H1 (cell line): ENCODE results near the gene C1orf21. TPM values are rescaled to one million over a fixed set of nuclear protein-coding genes. Genes with fewer than 3 reads are reported as not detected.

ENCODE experiments used
- CEBPB ChIP-seq: IDR thresholded peaks from 2 replicates; pipeline ENCODE4 v1.6.1; 2012; ENCODE audit warnings: low read depth, low read length
- CHD2 ChIP-seq: IDR thresholded peaks from 2 replicates; pipeline ENCODE4 v1.6.1; 2012; ENCODE audit warnings: low read length, improper control_type of control experiment
- RBBP5 ChIP-seq: IDR thresholded peaks from 2 replicates; pipeline ENCODE4 v1.7.1; 2012; ENCODE audit warnings: low read depth, mild to moderate bottlenecking, inconsistent platforms, low read length, moderate library complexity, borderline replicate concordance
- SP4 ChIP-seq: IDR thresholded peaks from 2 replicates; pipeline ENCODE4 v1.6.1; 2012; ENCODE audit warnings: low read length, inconsistent platforms
- SRF ChIP-seq: IDR thresholded peaks from 2 replicates; pipeline ENCODE4 v1.6.1; 2011; ENCODE audit warnings: mild to moderate bottlenecking, low read depth, low read length, moderate library complexity
- ZNF274 ChIP-seq: IDR thresholded peaks from 2 replicates; pipeline ENCODE4 v1.7.0; 2012; ENCODE audit warnings: low read length, borderline replicate concordance; ENCODE audit errors: extremely low read depth
- polyA plus RNA-seq, 7 experiments: library from polyadenylated mRNA; depleted of rRNA in 3 of 7; stranded (reverse) in 5 of 7; unstranded in 2 of 7; fragments of >200 nt in 5 of 7; fragments of 200-250 nt in 2 of 7; gene quantifications; 1 replicate in 5 of 7; 2 replicates in 1 of 7; 4 replicates in 1 of 7; pipeline versions ENCODE4 v1.2.1 to v1.2.3, GENCODE V29; 2011 to 2013; ENCODE audit warnings: missing spikeins in 2 of 7, mixed read lengths in 2 of 7
- total RNA-seq: library from RNA; stranded (reverse); fragmentation: NEBNext Ultra II Directional; extraction: Animal tissue kit (Norgen Biotek cat#: 25700); gene quantifications from 2 replicates; pipeline ENCODE4 v1.2.1, GENCODE V29; 2021
- TF ChIP-seq, protein P1 (sequence below): IDR thresholded peaks from 2 replicates; pipeline ENCODE4 v1.6.1; 2011; ENCODE audit warnings: low read depth, mild to moderate bottlenecking, low read length; ENCODE audit not compliant: insufficient read depth
- TF ChIP-seq, protein P2 (sequence below): fragments of 300-600 bp; sonication (generic); IDR thresholded peaks from 2 replicates; pipeline ENCODE4 v1.7.1; 2012; ENCODE audit warnings: low read length, moderate library complexity, mild to moderate bottlenecking, inconsistent platforms; ENCODE audit not compliant: insufficient replicate concordance
- TF ChIP-seq, protein P3 (sequence below): IDR thresholded peaks from 2 replicates; pipeline ENCODE4 v1.6.1; 2012; ENCODE audit warnings: inconsistent platforms

C1orf21 gene
- total and polyA plus RNA-seq, 2 of the 8 experiments (the other 6 are each of a cell fraction or from before 2014, with no cell fraction given) = 16.6 to 51.0 TPM

DNA sequence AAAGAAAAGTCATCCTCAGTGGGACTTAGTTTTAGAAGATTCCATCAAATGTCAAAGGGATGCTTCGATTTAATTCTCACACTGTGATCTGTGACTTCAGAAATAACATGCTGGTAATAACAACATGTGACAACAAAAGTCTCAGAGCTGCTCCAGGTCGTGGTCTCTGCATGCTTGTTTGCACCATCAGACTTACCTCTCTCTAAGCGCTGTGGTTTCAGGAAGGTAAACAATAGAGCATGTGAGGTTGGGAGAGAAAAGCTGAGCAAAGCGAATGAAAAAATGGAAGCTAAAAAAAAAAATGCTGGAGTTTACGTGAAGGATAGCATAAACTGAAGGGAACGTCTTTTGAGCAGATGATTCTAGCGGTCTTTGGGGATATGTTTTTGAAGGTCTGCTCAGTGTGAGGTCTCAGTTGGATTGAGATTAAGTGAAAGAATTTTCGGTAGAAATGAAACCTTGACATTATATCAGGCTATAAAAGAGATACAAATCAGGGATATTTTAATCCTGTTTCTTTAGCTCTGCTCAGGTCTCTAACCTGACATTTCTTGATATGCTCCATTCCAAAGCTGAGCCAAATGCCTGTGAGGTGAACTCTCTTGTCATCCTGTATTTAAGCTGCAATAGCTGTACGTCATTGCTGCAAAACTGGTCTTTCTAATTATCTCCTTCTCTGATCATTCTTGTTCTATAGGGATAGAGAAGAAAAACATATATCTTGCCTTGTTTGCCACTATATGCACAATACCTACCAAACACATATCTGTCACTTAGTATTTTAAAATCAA lies 86.5 kb downstream of the C1orf21 start (continued):
- TF ChIP-seq CHD2 = no peak
- TF ChIP-seq CEBPB = no peak
- TF ChIP-seq, protein P1, sequence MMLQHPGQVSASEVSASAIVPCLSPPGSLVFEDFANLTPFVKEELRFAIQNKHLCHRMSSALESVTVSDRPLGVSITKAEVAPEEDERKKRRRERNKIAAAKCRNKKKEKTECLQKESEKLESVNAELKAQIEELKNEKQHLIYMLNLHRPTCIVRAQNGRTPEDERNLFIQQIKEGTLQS = no peak
- no peak for TF ChIP-seq ZNF274
- TF ChIP-seq, protein P2, sequence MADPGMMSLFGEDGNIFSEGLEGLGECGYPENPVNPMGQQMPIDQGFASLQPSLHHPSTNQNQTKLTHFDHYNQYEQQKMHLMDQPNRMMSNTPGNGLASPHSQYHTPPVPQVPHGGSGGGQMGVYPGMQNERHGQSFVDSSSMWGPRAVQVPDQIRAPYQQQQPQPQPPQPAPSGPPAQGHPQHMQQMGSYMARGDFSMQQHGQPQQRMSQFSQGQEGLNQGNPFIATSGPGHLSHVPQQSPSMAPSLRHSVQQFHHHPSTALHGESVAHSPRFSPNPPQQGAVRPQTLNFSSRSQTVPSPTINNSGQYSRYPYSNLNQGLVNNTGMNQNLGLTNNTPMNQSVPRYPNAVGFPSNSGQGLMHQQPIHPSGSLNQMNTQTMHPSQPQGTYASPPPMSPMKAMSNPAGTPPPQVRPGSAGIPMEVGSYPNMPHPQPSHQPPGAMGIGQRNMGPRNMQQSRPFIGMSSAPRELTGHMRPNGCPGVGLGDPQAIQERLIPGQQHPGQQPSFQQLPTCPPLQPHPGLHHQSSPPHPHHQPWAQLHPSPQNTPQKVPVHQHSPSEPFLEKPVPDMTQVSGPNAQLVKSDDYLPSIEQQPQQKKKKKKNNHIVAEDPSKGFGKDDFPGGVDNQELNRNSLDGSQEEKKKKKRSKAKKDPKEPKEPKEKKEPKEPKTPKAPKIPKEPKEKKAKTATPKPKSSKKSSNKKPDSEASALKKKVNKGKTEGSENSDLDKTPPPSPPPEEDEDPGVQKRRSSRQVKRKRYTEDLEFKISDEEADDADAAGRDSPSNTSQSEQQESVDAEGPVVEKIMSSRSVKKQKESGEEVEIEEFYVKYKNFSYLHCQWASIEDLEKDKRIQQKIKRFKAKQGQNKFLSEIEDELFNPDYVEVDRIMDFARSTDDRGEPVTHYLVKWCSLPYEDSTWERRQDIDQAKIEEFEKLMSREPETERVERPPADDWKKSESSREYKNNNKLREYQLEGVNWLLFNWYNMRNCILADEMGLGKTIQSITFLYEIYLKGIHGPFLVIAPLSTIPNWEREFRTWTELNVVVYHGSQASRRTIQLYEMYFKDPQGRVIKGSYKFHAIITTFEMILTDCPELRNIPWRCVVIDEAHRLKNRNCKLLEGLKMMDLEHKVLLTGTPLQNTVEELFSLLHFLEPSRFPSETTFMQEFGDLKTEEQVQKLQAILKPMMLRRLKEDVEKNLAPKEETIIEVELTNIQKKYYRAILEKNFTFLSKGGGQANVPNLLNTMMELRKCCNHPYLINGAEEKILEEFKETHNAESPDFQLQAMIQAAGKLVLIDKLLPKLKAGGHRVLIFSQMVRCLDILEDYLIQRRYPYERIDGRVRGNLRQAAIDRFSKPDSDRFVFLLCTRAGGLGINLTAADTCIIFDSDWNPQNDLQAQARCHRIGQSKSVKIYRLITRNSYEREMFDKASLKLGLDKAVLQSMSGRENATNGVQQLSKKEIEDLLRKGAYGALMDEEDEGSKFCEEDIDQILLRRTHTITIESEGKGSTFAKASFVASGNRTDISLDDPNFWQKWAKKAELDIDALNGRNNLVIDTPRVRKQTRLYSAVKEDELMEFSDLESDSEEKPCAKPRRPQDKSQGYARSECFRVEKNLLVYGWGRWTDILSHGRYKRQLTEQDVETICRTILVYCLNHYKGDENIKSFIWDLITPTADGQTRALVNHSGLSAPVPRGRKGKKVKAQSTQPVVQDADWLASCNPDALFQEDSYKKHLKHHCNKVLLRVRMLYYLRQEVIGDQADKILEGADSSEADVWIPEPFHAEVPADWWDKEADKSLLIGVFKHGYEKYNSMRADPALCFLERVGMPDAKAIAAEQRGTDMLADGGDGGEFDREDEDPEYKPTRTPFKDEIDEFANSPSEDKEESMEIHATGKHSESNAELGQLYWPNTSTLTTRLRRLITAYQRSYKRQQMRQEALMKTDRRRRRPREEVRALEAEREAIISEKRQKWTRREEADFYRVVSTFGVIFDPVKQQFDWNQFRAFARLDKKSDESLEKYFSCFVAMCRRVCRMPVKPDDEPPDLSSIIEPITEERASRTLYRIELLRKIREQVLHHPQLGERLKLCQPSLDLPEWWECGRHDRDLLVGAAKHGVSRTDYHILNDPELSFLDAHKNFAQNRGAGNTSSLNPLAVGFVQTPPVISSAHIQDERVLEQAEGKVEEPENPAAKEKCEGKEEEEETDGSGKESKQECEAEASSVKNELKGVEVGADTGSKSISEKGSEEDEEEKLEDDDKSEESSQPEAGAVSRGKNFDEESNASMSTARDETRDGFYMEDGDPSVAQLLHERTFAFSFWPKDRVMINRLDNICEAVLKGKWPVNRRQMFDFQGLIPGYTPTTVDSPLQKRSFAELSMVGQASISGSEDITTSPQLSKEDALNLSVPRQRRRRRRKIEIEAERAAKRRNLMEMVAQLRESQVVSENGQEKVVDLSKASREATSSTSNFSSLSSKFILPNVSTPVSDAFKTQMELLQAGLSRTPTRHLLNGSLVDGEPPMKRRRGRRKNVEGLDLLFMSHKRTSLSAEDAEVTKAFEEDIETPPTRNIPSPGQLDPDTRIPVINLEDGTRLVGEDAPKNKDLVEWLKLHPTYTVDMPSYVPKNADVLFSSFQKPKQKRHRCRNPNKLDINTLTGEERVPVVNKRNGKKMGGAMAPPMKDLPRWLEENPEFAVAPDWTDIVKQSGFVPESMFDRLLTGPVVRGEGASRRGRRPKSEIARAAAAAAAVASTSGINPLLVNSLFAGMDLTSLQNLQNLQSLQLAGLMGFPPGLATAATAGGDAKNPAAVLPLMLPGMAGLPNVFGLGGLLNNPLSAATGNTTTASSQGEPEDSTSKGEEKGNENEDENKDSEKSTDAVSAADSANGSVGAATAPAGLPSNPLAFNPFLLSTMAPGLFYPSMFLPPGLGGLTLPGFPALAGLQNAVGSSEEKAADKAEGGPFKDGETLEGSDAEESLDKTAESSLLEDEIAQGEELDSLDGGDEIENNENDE = no peak
- no peak for TF ChIP-seq SP4
- no peak for TF ChIP-seq RBBP5
- TF ChIP-seq, protein P3, sequence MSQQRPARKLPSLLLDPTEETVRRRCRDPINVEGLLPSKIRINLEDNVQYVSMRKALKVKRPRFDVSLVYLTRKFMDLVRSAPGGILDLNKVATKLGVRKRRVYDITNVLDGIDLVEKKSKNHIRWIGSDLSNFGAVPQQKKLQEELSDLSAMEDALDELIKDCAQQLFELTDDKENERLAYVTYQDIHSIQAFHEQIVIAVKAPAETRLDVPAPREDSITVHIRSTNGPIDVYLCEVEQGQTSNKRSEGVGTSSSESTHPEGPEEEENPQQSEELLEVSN = no peak
- no peak for TF ChIP-seq SRF
